ENCODE results near the gene CDKL4.
"Not testable (repeated sequence)": the region's sequence is repeated elsewhere in the genome, so short reads cannot be mapped to it uniquely, and the experiment has no call there.

The CDKL4 gene

DNA sequence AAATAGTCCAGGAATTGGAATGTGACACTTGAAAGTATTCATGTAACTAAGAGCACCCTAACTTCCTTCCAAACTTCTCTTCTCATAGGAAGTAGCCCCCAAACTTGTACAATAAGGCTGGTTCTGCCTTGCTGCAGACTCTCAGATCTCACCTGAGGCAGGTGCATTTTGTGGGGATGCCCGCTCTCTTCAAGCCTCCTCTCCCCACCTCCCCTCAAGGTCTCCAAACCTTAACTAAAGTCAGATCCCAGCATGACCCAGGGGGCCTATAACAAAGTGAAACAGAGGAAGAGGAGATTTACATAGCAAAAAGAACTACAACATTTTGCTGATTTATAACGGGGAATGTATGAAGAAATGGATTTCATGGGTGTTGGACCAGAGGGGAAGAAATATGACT is 23.6 kb downstream of the CDKL4 start:
- H3K4me1 Mint-ChIP-seq (ENCODE audit: low read depth) = peaks cover 13% of the 10 kb centered on the region
- H3K36me3 Mint-ChIP-seq (ENCODE audit: low read depth) = no peaks in the 10 kb centered on the region
- no peaks in the 10 kb centered on the region for H3K9me3 Mint-ChIP-seq
- H3K27ac Mint-ChIP-seq = no peak overlapping the region
- no peak overlapping the region for H3K4me3 Mint-ChIP-seq
- intact Hi-C loops (cut with micrococcal nuclease) = no loop called here
- no peaks in the 10 kb centered on the region for H3K27me3 Mint-ChIP-seq

GRCh38 chr2:39218391-39218790 is 25.4 kb downstream of the CDKL4 start:
- H3K27me3 Mint-ChIP-seq = no peaks in the 10 kb centered on the region
- intact Hi-C loops (cut with micrococcal nuclease) = no loop called here
- H3K9me3 Mint-ChIP-seq = no peaks in the 10 kb centered on the region
- no peak overlapping the region for H3K4me3 Mint-ChIP-seq
- peaks cover 13% of the 10 kb centered on the region for H3K4me1 Mint-ChIP-seq (ENCODE audit: low read depth)
- no peaks in the 10 kb centered on the region for H3K36me3 Mint-ChIP-seq (ENCODE audit: low read depth)
- H3K27ac Mint-ChIP-seq = no peak overlapping the region

DNA sequence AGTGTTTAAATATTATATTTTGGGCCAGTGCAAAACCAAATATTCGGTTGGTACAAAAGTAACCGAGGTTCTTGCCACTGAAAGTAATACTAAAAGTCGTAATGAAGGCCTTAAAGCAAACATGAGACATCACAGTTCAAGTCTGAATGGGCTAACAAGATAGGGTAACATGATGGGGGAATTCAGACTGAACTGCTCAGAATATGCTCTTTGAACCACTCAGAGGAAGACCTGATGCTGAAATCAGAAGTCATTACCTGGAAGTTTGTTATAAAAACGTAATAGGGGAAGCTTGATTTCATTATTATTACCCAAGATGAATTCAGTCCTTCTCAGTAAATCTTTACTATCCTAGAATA is 26.6 kb downstream of the CDKL4 start:
- intact Hi-C loops (cut with micrococcal nuclease) = no loop called here
- no peak overlapping the region for H3K4me3 Mint-ChIP-seq
- H3K27ac Mint-ChIP-seq = no peak overlapping the region
- no peaks in the 10 kb centered on the region for H3K27me3 Mint-ChIP-seq
- no peaks in the 10 kb centered on the region for H3K36me3 Mint-ChIP-seq (ENCODE audit: low read depth)
- peaks cover 13% of the 10 kb centered on the region for H3K4me1 Mint-ChIP-seq (ENCODE audit: low read depth)
- H3K9me3 Mint-ChIP-seq = no peaks in the 10 kb centered on the region

- Mint-ChIP-seq H3K27me3 (no peaks in the 10 kb centered on the region), H3K4me1 (ENCODE audit: low read depth) (peaks cover 13% of the 10 kb centered on the region), H3K36me3 (ENCODE audit: low read depth) (no peaks in the 10 kb centered on the region), H3K4me3 (no peak overlapping the region), H3K9me3 (no peaks in the 10 kb centered on the region), H3K27ac (no peak overlapping the region)
- intact Hi-C loops (cut with micrococcal nuclease) = no loop called here
Observed at GRCh38 chr2:39216346-39217191, 27.2 kb downstream of the CDKL4 start.

GRCh38 chr2:39215545-39215944 is 28.2 kb downstream of the CDKL4 start:
- H3K4me1 Mint-ChIP-seq (ENCODE audit: low read depth) = peaks cover 13% of the 10 kb centered on the region

GRCh38 chr2:39213015-39213414 is 30.8 kb downstream of the CDKL4 start:
- intact Hi-C loops (cut with micrococcal nuclease) = no loop called here
- Mint-ChIP-seq H3K4me3 (no peak overlapping the region), H3K9me3 (no peaks in the 10 kb centered on the region), H3K36me3 (ENCODE audit: low read depth) (no peaks in the 10 kb centered on the region), H3K27me3 (no peaks in the 10 kb centered on the region), H3K27ac (no peak overlapping the region), H3K4me1 (ENCODE audit: low read depth) (peaks cover 13% of the 10 kb centered on the region)

More at GRCh38 chr2:39215545-39215944, 28.2 kb downstream of the CDKL4 start:
- no peak overlapping the region for H3K27ac Mint-ChIP-seq
- H3K9me3 Mint-ChIP-seq = no peaks in the 10 kb centered on the region
- no peaks in the 10 kb centered on the region for H3K36me3 Mint-ChIP-seq (ENCODE audit: low read depth)
- intact Hi-C loops (cut with micrococcal nuclease) = no loop called here
- no peaks in the 10 kb centered on the region for H3K27me3 Mint-ChIP-seq
- no peak overlapping the region for H3K4me3 Mint-ChIP-seq

GRCh38 chr2:39210846-39211245 is 32.9 kb downstream of the CDKL4 start:
- H3K9me3 Mint-ChIP-seq = no peaks in the 10 kb centered on the region
- intact Hi-C loops (cut with micrococcal nuclease) = no loop called here
- no peak overlapping the region for H3K27ac Mint-ChIP-seq
- no peaks in the 10 kb centered on the region for H3K27me3 Mint-ChIP-seq
- no peaks in the 10 kb centered on the region for H3K4me1 Mint-ChIP-seq (ENCODE audit: low read depth)
- no peak overlapping the region for H3K4me3 Mint-ChIP-seq
- H3K36me3 Mint-ChIP-seq (ENCODE audit: low read depth) = no peaks in the 10 kb centered on the region

DNA sequence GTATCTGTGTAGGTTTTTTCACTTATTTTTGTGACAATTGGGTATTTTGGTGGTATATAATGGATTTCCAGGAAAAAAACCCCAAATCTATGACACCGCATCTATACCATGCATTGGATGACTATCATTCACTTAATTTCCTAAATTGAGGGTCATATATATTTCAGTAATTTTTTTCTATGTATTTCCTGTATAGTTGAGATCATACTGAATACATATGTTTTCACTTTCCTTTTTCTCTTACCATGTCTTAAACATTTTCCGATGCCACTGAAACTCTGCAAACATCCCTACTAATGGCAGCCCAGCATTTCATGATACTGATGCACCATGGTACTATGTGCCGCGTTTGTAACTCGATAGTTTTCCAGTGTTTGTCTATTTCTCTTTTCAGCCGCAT is 40.4 kb downstream of the CDKL4 start:
- H3K4me3 Mint-ChIP-seq = no peak overlapping the region
- H3K27ac Mint-ChIP-seq = no peak overlapping the region
- peaks cover 23% of the 10 kb centered on the region for H3K9me3 Mint-ChIP-seq
- H3K36me3 Mint-ChIP-seq (ENCODE audit: low read depth) = no peaks in the 10 kb centered on the region
- intact Hi-C loops (cut with micrococcal nuclease) = no loop called here
- H3K4me1 Mint-ChIP-seq (ENCODE audit: low read depth) = no peaks in the 10 kb centered on the region
- no peaks in the 10 kb centered on the region for H3K27me3 Mint-ChIP-seq

- Mint-ChIP-seq H3K4me1 (ENCODE audit: low read depth) (no peaks in the 10 kb centered on the region), H3K4me3 (no peak overlapping the region), H3K27ac (no peak overlapping the region), H3K9me3 (peaks cover 24% of the 10 kb centered on the region), H3K27me3 (no peaks in the 10 kb centered on the region), H3K36me3 (ENCODE audit: low read depth) (no peaks in the 10 kb centered on the region)
- intact Hi-C loops (cut with micrococcal nuclease) = no loop called here
Observed at GRCh38 chr2:39202639-39203369, 41.0 kb downstream of the CDKL4 start.

- H3K27ac Mint-ChIP-seq; H3K4me3 Mint-ChIP-seq; H3K36me3 Mint-ChIP-seq (ENCODE audit: low read depth); intact Hi-C loops (cut with micrococcal nuclease); H3K27me3 Mint-ChIP-seq; H3K4me1 Mint-ChIP-seq (ENCODE audit: low read depth): not testable (repeated sequence)
- peaks cover 33% of the 10 kb centered on the region for H3K9me3 Mint-ChIP-seq
Observed at GRCh38 chr2:39197003-39197402, 46.8 kb downstream of the CDKL4 start.

DNA sequence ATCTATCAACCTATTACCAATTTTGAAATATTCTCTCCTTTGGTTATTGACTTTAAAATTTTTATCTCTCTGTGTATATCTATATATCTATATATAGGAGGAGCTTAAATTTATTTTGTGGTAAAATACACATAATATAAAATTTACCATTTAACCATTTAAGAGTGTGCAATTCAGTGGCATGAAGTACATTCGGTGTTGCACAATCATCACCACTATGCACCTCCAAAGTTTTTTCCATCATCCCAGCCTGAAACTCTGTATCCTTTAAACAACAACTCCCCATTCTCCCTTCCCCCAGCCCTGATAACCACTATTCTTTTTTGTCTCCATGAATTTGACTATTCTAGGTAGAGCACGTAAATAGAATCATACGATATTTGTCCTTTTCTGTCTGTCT is 49.1 kb downstream of the CDKL4 start:
- no peak overlapping the region for H3K27ac Mint-ChIP-seq
- H3K4me1 Mint-ChIP-seq (ENCODE audit: low read depth) = no peaks in the 10 kb centered on the region
- no peaks in the 10 kb centered on the region for H3K36me3 Mint-ChIP-seq (ENCODE audit: low read depth)
- no peaks in the 10 kb centered on the region for H3K27me3 Mint-ChIP-seq
- intact Hi-C loops (cut with micrococcal nuclease) = no loop called here
- no peak overlapping the region for H3K4me3 Mint-ChIP-seq
- peaks cover 23% of the 10 kb centered on the region for H3K9me3 Mint-ChIP-seq

DNA sequence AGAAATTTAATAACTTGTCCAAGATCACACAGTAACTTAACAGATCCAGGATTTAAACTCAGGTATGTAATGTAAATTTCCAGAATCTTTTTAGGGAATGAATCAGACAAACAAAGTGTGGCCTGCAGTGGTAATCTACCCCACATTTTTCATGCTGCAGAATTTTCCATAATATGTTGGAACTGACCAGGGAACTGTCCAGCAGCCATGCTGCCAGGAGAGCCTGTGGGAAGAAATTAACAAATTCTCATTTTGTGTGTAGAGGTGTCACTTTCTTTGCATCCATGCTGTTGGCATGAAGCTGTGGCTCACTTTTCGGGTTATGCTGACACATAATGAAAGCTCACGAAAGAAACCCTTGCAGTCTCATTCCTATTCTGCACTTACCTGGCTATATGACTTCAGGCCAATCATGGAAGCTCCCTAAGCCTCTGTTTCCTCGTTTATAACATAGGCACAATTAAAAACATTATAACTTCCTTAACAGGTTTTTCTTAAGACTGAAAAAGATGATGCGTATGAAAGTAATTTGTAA is 54.7 kb downstream of the CDKL4 start:
- no peaks in the 10 kb centered on the region for H3K27me3 Mint-ChIP-seq
- no peak overlapping the region for H3K4me3 Mint-ChIP-seq
- intact Hi-C loops (cut with micrococcal nuclease) = no loop called here
- no peak overlapping the region for H3K27ac Mint-ChIP-seq
- no peaks in the 10 kb centered on the region for H3K9me3 Mint-ChIP-seq
- no peaks in the 10 kb centered on the region for H3K36me3 Mint-ChIP-seq (ENCODE audit: low read depth)
- no peaks in the 10 kb centered on the region for H3K4me1 Mint-ChIP-seq (ENCODE audit: low read depth)

- intact Hi-C loops (cut with micrococcal nuclease) = no loop called here
- no peak overlapping the region for H3K4me3 Mint-ChIP-seq
- H3K27me3 Mint-ChIP-seq = no peaks in the 10 kb centered on the region
- no peak overlapping the region for H3K27ac Mint-ChIP-seq
- H3K9me3 Mint-ChIP-seq = no peaks in the 10 kb centered on the region
- no peaks in the 10 kb centered on the region for H3K4me1 Mint-ChIP-seq (ENCODE audit: low read depth)
- no peaks in the 10 kb centered on the region for H3K36me3 Mint-ChIP-seq (ENCODE audit: low read depth)
Observed at GRCh38 chr2:39183673-39184072, 60.1 kb downstream of the CDKL4 start.

- Mint-ChIP-seq H3K27ac (no peak overlapping the region), H3K27me3 (no peaks in the 10 kb centered on the region), H3K4me3 (no peak overlapping the region), H3K9me3 (no peaks in the 10 kb centered on the region), H3K4me1 (ENCODE audit: low read depth) (no peaks in the 10 kb centered on the region), H3K36me3 (ENCODE audit: low read depth) (no peaks in the 10 kb centered on the region)
- intact Hi-C loops (cut with micrococcal nuclease) = no loop called here
Observed at GRCh38 chr2:39181297-39181696, 62.5 kb downstream of the CDKL4 start.

All from dendritic cell treated with granulocyte-macrophage colony-stimulating factor and Interleukin-4, amounts not matched to agents 40 ng/mL and 50 ng/mL, for 4 days (primary cell).